ENCODE results near the gene ACOXL.

ACOXL gene

GRCh38 chr2:110847651-110848050, 115.3 kb downstream of the ACOXL start:
- H3K27me3 ChIP-seq (replicated peaks; ENCODE audit: control insufficient read depth, insufficient read depth, low read length): no peaks in the 10 kb centered on the region
- TF ChIP-seq, protein P1, sequence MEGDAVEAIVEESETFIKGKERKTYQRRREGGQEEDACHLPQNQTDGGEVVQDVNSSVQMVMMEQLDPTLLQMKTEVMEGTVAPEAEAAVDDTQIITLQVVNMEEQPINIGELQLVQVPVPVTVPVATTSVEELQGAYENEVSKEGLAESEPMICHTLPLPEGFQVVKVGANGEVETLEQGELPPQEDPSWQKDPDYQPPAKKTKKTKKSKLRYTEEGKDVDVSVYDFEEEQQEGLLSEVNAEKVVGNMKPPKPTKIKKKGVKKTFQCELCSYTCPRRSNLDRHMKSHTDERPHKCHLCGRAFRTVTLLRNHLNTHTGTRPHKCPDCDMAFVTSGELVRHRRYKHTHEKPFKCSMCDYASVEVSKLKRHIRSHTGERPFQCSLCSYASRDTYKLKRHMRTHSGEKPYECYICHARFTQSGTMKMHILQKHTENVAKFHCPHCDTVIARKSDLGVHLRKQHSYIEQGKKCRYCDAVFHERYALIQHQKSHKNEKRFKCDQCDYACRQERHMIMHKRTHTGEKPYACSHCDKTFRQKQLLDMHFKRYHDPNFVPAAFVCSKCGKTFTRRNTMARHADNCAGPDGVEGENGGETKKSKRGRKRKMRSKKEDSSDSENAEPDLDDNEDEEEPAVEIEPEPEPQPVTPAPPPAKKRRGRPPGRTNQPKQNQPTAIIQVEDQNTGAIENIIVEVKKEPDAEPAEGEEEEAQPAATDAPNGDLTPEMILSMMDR (IDR thresholded peaks at IDR 0.05; ENCODE audit: insufficient read depth, low read length, poor library complexity, severe bottlenecking): no peak
- no peaks in the 10 kb centered on the region for H3K36me3 ChIP-seq (ENCODE audit: control insufficient read depth, insufficient read depth, low read length)
- DNase-seq (ENCODE audit: extremely low read depth, insufficient read length): no peak
- no peak overlapping the region for H3K4me3 ChIP-seq (replicated peaks; ENCODE audit: low read depth, low read length)

- H3K27me3 ChIP-seq (replicated peaks; ENCODE audit: control insufficient read depth, insufficient read depth, low read length): no peaks in the 10 kb centered on the region
- no peak for DNase-seq (ENCODE audit: extremely low read depth, insufficient read length)
- TF ChIP-seq, protein P1 (IDR thresholded peaks at IDR 0.05; ENCODE audit: insufficient read depth, low read length, poor library complexity, severe bottlenecking): no peak
- H3K36me3 ChIP-seq (ENCODE audit: control insufficient read depth, insufficient read depth, low read length): no peaks in the 10 kb centered on the region
- H3K4me3 ChIP-seq (replicated peaks; ENCODE audit: low read depth, low read length): no peak overlapping the region
These were observed 115.7 kb downstream of the ACOXL start for GRCh38 chr2:110848071-110848470.

- Histone ChIP-seq H3K27me3 (replicated peaks; ENCODE audit: control insufficient read depth, insufficient read depth, low read length) (no peaks in the 10 kb centered on the region), H3K36me3 (ENCODE audit: control insufficient read depth, insufficient read depth, low read length) (no peaks in the 10 kb centered on the region), H3K4me3 (replicated peaks; ENCODE audit: low read depth, low read length) (no peak overlapping the region)
- TF ChIP-seq, protein P1 (IDR thresholded peaks at IDR 0.05; ENCODE audit: insufficient read depth, low read length, poor library complexity, severe bottlenecking): no peak
- DNase-seq (ENCODE audit: extremely low read depth, insufficient read length): no peak
These were observed 116.2 kb downstream of the ACOXL start for GRCh38 chr2:110848519-110849030.

DNA sequence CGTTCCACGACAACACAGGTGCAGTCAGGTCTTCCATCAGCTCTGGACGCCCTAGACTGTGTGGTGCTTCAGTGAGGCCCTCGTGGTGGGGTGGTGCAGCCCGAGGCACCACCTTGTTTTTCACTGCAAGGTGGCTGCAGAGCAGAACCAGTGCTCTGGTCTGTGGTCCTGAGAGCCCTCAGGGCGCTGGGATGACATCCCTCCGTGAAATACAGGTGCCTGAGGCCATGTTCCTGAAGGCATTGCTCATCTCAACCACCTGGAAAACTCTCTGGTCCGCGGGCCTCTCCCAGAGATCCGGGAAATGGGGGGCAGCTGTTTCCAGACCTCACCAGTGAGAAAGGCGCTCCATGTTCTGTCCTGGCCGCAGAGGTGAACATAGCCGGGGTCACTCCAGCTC, 119.2 kb downstream of the ACOXL start:
- H3K27me3 ChIP-seq (replicated peaks; ENCODE audit: control insufficient read depth, insufficient read depth, low read length): no peaks in the 10 kb centered on the region
- DNase-seq (ENCODE audit: extremely low read depth, insufficient read length): no peak
- TF ChIP-seq, protein P1 (IDR thresholded peaks at IDR 0.05; ENCODE audit: insufficient read depth, low read length, poor library complexity, severe bottlenecking): no peak
- no peak overlapping the region for H3K4me3 ChIP-seq (replicated peaks; ENCODE audit: low read depth, low read length)
- H3K36me3 ChIP-seq (ENCODE audit: control insufficient read depth, insufficient read depth, low read length): no peaks in the 10 kb centered on the region

- H3K27me3 ChIP-seq (replicated peaks; ENCODE audit: control insufficient read depth, insufficient read depth, low read length): no peaks in the 10 kb centered on the region
- H3K4me3 ChIP-seq (replicated peaks; ENCODE audit: low read depth, low read length): no peak overlapping the region
- no peak for DNase-seq (ENCODE audit: extremely low read depth, insufficient read length)
- H3K36me3 ChIP-seq (ENCODE audit: control insufficient read depth, insufficient read depth, low read length): no peaks in the 10 kb centered on the region
- TF ChIP-seq, protein P1 (IDR thresholded peaks at IDR 0.05; ENCODE audit: insufficient read depth, low read length, poor library complexity, severe bottlenecking): no peak
These were observed 119.7 kb downstream of the ACOXL start for GRCh38 chr2:110852051-110852450.

All from GM06990 (cell line).